Measurements from ENCODE around the gene NCKAP5. TPM values are rescaled to one million over a fixed set of nuclear protein-coding genes. Genes with fewer than 3 reads are reported as not detected.

The NCKAP5 gene
- total and polyA plus RNA-seq, 9 of the 15 experiments (the other 6 are each of a cell fraction or from before 2014, with no cell fraction given): not detected

DNA sequence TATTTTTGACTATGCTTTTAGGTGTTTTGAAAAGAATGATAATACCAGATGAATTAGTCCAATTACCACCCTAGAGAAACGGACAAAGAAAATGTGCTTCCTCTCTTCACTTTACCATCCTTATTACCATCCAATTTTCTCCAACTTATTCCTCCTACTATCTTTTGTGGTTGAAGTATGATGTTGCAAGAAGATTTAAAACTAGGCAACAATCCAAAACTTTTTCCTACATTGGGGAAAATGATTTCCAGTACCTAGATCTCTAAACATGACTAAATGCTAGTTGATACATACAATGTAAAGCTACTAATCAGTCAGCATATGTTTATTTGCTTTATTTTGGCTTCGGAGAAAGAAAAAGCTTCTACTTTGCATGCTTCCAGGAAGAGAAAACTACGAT is 543.3 kb downstream of the NCKAP5 start:
- BruUV-seq (replicated peaks): no TSS peak
- Histone ChIP-seq H3K4me1 (replicated peaks in 1 of 2; ENCODE audit: control insufficient read depth in 2 of 2, insufficient read depth in 2 of 2, low read length in 2 of 2) (no peaks in the 10 kb centered on the region), H3K79me2 (ENCODE audit: control insufficient read depth, insufficient read depth, low read length) (no peaks in the 10 kb centered on the region), H3K36me3 (ENCODE audit: control insufficient read depth, insufficient read depth, low read length) (no peaks in the 10 kb centered on the region), H2AFZ (ENCODE audit: low read depth, low read length) (no peak overlapping the region), H3K9ac (ENCODE audit: insufficient read depth in 1 of 2, low read depth in 2 of 2, low read length in 2 of 2) (no peak overlapping the region), H3K4me2 (ENCODE audit: insufficient read depth, low read length) (no peak overlapping the region), H3K9me3 (replicated peaks; ENCODE audit: control insufficient read depth, insufficient read depth, low read depth, low read length) (no peaks in the 10 kb centered on the region; the same call in 1 of the 2 replicates), H3K27ac (ENCODE audit: extremely low read depth, low read depth, low read length) (no peak overlapping the region), H3K27me3 (ENCODE audit: control insufficient read depth in 2 of 2, insufficient read depth in 2 of 2, low read length in 2 of 2) (no peaks in the 10 kb centered on the region), H3K9me1 (ENCODE audit: control insufficient read depth, insufficient read depth, low read length) (no peaks in the 10 kb centered on the region), H4K20me1 (replicated peaks; ENCODE audit: control insufficient read depth, insufficient read depth, low read length) (no peaks in the 10 kb centered on the region), H3K4me3 (no peak overlapping the region)
- in situ Hi-C loops (cut with MboI): no loop called here
- CTCF ChIA-PET (ENCODE audit: low intra/inter-chr PET ratio): no interaction called here
- ATAC-seq: no peak
- POLR2A ChIA-PET: no interaction called here
- no peak for FAIRE-seq
- WGBS (ENCODE audit: insufficient coverage, low coverage, missing lambda C conversion rate): 0% methylated on average over 3 of the region's 3 CpGs
- no peak for DNase-seq (ENCODE audit: extremely low read depth in 1 of 4, low spot score in 3 of 4)
- intact Hi-C loops (cut with micrococcal nuclease): no loop called here
- TF ChIP-seq EP300 (IDR thresholded peaks at IDR 0.05; ENCODE audit: low read length): no peak
- TF ChIP-seq ZNF407 (IDR thresholded peaks at IDR 0.05; ENCODE audit: low read depth): no peak
- TF ChIP-seq, protein P1, sequence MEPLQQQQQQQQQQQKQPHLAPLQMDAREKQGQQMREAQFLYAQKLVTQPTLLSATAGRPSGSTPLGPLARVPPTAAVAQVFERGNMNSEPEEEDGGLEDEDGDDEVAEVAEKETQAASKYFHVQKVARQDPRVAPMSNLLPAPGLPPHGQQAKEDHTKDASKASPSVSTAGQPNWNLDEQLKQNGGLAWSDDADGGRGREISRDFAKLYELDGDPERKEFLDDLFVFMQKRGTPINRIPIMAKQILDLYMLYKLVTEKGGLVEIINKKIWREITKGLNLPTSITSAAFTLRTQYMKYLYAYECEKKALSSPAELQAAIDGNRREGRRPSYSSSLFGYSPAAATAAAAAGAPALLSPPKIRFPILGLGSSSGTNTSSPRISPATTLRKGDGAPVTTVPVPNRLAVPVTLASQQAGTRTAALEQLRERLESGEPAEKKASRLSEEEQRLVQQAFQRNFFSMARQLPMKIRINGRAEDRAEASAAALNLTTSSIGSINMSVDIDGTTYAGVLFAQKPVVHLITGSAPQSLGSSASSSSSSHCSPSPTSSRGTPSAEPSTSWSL (CRISPR knock-in tag; IDR thresholded peaks at IDR 0.05; ENCODE audit: borderline replicate concordance): no peak
- TF ChIP-seq, protein P2, sequence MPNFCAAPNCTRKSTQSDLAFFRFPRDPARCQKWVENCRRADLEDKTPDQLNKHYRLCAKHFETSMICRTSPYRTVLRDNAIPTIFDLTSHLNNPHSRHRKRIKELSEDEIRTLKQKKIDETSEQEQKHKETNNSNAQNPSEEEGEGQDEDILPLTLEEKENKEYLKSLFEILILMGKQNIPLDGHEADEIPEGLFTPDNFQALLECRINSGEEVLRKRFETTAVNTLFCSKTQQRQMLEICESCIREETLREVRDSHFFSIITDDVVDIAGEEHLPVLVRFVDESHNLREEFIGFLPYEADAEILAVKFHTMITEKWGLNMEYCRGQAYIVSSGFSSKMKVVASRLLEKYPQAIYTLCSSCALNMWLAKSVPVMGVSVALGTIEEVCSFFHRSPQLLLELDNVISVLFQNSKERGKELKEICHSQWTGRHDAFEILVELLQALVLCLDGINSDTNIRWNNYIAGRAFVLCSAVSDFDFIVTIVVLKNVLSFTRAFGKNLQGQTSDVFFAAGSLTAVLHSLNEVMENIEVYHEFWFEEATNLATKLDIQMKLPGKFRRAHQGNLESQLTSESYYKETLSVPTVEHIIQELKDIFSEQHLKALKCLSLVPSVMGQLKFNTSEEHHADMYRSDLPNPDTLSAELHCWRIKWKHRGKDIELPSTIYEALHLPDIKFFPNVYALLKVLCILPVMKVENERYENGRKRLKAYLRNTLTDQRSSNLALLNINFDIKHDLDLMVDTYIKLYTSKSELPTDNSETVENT (CRISPR knock-in tag; IDR thresholded peaks at IDR 0.05): no peak
- TF ChIP-seq SMARCB1 (IDR thresholded peaks at IDR 0.05; ENCODE audit: insufficient read length, low read depth): no peak
- TF ChIP-seq COPS2 (conservative IDR thresholded peaks at IDR 0.05): no peak
- TF ChIP-seq, protein P3, sequence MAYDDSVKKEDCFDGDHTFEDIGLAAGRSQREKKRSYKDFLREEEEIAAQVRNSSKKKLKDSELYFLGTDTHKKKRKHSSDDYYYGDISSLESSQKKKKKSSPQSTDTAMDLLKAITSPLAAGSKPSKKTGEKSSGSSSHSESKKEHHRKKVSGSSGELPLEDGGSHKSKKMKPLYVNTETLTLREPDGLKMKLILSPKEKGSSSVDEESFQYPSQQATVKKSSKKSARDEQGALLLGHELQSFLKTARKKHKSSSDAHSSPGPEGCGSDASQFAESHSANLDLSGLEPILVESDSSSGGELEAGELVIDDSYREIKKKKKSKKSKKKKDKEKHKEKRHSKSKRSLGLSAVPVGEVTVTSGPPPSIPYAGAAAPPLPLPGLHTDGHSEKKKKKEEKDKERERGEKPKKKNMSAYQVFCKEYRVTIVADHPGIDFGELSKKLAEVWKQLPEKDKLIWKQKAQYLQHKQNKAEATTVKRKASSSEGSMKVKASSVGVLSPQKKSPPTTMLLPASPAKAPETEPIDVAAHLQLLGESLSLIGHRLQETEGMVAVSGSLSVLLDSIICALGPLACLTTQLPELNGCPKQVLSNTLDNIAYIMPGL (CRISPR knock-in tag; IDR thresholded peaks at IDR 0.05): no peak

Data from K562 (cell line).